Amniotic epithelial cell (primary cell): ENCODE results near the gene TMEM89.

Experiments
- DNase-seq: peaks from one replicate; pipeline ENCODE4 v3.0.0-alpha.2; 2010; ENCODE audit warnings: low read depth

The TMEM89 gene

DNA sequence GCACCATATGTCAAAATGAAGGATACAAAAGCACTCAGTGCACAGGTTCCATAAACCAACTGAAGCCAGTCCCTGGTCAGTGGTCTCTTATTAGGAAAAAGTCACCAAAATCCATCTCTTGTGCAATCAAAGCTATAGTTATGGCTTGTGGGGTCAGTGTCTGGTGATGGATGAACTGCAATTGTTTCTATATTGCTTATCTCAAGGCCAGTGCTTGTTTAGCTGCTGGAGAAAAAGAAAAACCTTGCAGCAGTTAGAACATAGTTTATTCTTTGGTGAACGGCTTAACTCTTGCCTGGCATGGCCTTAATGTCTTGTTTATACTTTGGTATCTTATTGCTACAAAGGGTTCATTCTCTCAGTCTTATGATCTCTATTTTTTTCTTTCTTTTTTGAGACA is 9.3 kb downstream of the TMEM89 start:
- peak; percentile 37 for DNase-seq

DNA sequence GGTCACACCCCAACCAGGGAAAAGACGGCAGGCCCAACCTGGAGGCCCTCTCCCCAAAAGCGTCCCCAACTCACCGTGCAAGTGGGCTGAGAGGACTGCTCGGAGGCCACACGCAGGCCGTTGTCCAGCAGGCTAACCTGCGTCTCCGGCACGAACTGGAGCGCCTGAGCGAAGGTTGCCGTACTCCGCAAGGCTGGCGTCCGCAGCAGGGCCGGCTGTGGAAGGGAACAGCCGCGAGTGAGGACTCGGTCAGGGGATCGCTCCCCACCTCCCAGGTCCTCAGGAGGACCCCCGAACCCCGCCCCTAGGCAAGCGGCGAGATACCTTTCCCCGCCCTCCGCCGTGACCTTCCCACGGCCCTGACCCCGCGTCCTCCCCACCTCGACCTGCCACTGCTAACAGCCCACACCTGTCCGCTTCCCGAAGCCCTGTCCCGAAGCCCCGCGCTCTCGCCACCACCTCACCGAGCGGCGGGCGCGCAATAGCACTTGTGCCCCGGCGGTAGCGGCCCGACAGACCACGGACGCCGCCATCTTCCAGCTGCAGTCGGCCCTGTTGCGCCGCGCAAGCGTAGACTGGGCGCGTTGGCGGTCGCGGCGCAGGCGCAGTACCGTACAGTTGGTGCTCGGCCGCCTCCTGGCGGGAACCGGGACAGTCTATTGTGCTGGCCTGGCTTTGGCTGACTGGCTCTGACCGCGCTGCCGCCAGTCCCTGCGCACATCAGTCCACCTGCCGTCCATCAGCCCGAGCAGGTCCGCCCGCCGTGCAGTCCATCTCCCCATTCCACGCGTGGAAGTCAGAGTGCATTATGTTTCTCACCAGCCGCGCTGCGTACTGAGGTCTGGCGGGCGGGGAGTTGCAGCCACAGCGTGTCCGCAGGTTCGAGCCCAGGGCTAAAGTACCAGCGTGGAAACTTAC is 12.2 kb downstream of the TMEM89 start, which contains the start of gene UQCRC1:
Gene UQCRC1, minus strand, starts transcription at position 559 of the 918 bp plus-strand sequence. Its CDS starts 26 bp downstream, at position 533.
- peak; percentile 84 for DNase-seq

GRCh38 chr3:48607519-48607918 is 14.1 kb downstream of the TMEM89 start:
- no peak for DNase-seq

GRCh38 chr3:48601622-48601994 is 20.0 kb downstream of the TMEM89 start:
- no peak for DNase-seq

DNA sequence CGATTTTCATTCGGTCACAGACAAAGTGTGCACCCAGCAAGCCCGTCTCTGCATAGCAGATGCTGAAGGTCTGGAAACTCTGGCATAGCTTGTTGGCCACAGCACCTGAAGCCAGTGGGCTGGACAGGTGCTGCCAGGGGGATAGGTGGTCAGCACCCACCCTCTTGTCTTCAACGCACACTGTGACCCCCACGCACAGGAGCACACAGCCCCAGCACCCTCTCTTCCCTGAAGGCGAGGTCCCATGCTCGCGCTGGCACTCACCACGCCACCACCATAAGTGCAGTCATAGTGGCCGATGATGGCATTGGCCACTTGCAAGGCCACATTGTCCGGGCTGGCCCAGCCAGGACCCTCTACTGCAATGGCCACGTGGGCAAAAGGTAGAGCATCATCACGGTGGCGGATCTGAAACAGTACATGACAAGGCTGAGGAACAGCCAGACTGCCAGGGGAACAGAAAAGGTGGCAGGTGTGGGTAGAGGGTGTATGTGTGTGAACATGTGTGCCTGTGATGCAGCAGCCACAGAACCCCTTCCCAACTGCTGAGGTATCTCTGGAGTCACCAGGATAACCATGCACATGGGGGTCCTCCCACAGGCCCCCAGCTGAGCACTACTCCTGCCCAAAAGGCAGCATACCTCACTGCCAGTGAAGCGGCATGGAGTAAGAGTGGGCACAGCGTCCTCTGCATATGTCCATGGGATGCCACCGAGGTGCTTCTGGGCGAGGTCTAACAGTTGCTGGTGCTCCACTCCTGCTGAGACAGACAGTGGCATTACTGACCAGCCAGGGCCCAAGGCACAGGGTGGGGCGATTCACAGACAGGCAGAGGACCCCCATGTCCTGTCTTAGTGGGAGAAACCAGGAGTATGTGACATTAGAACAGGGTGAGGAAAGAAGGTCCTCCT is 20.6 kb downstream of the TMEM89 start:
- no peak for DNase-seq

GRCh38 chr3:48599509-48600285 is 21.9 kb downstream of the TMEM89 start:
- DNase-seq: no peak

DNA sequence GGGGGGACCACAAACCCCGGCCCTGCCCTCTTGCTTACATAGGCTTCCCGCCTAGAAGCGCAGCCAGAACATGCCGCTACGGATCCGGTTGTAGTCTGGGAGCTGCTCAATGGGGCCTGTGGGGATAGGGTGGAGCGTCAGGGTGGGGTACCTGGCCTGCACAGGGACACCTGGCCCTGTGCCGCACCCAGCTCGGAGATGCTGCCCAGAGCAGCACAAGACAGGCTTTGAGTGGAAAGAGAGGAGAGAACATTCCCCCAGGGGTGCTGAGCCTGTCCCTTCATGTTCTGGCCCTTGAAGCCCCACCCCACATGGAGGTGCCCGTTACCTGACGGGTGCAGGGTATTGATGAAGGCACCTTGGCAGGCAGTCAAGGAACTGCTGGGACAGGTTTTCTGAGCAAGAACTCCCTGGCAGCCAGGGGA is 22.5 kb downstream of the TMEM89 start:
- DNase-seq: no peak

DNA sequence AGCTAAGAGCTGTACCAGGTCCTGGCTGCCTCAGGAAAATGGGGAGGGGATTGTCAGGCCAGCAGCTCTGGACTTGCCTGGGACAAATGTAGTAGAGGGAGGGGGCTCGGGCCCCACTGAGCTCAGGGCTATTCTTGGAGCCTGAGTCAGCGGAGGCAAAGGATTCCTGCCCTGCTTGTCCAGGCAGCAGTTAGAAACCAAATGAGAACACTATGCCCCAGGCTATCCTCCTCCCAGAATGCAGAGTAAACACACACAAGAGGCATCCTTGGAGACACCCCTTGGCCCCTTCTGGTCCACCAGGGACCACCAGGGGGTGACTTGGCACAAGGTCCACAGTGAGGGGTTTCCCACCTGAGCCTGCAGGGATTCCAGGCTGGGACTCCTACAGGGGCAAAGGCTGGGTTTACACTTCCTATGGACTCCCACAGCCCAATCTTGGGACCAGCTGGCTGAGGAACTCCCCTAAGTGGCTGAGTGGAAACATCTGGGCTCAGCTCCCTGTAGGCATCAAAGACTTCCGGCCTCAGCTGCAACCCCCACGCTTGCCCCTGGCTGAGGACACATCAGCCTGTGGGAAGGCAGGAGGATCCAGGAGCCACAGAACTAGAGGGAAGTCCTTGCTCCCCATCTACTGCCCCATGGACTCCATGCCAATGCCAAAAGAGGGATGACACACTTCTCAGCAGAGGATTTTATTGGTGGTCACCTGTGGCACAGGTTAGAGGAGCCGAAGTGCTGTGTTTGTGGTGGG is 23.1 kb downstream of the TMEM89 start:
- peak; percentile 49 for DNase-seq

- no peak for DNase-seq
Observed at GRCh38 chr3:48597408-48597800, 24.2 kb downstream of the TMEM89 start.

GRCh38 chr3:48596676-48597407 is 24.7 kb downstream of the TMEM89 start:
- DNase-seq: no peak

DNA sequence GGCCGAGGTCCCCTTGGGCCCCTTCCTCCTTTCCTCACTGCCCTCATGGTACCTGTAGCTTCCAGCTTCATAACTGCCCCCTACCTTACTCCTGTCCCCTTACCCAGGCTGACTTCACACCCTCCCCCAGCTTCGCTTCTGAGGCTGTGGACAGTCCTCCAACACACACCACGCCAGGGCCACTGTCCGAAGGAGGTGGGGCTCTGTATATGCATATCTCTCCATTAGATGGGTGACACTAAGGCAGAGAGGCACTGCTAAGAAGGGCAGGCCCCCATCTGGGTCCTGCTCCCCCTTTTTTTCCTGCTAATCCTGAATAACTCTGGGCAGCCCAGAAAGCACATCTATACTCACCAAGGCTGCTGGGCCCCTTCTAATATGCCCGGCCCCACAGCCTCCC is 25.4 kb downstream of the TMEM89 start:
- no peak for DNase-seq

GRCh38 chr3:48595526-48596121 is 25.9 kb downstream of the TMEM89 start:
- DNase-seq: peak; percentile 56

DNA sequence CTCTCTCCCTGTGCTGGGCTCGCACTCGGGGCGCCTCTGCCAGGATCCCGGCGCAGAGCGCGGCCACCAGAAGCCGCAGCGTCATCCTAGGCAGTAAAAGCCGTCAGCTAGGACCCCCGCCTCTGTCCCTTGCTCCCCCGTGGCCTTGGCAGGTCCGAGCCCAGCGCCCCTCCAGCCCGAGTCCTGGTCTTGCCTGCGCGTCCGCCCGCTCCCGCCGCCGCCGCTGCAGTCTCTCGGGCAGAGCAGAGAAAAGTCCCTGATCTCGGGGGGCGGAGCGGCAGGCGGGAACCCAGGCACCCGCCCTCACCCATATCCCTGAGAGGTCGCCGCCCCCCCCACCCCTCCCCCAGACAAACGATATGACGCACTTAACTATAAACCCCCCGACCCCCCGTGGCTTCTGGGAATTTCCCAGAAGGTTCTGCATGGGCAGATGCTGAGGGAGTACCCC is 26.5 kb downstream of the TMEM89 start, which contains the start of gene COL7A1:
Gene COL7A1, minus strand, starts transcription at position 255 of the 451 bp plus-strand sequence. Its CDS starts 170 bp downstream, at position 85.
- no peak for DNase-seq

DNA sequence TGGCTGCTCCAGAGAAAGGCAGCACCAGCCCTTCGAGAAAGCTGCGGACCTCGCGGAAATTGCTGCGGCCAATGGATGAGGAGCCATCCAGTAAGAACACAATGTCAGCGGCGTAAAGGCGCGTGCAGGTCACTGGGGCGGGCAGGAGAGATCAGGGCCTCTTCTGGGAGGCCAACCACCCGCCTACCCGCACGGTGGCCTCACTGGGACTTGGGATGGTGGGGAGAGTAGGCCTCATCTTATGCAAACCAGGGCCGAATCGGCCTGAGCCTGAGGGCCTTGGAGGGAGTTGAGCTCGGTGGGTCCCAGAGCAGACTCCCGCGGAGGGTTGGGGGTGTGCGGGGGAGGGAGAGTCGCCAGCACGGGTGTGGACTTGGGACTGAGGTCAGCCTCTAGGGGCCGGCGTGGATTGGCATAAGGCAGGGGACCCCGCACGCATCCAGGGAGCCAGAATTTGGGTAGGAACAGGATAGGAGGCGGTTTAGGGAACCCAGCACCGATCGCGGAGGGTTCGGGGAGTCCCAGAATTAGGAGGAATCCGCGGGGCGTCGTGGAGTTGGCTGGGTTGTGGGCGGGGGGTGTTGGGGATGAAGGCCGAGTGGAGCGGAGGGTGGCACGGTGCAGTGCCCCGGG is 27.0 kb downstream of the TMEM89 start:
- no peak for DNase-seq

DNA sequence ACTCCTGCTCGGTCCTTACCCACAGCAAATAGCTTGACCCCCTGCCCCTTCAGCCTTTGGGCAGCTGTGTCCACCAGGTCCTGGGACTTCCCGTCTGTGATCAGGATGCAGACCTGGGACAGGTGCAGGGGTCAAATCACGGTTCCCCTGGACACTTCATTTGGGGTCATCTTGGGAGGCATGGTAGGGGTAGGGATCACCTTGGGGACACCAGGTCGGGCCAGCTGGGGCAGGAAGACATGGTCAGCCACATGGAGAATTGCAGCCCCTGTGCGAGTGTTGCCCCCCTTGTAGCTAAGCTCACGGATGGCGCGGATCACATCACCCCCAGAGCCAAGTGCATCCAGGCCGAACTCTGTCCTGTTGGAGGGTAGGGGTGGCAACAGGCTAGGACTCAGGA is 28.2 kb downstream of the TMEM89 start:
- no peak for DNase-seq

- no peak for DNase-seq
Observed at GRCh38 chr3:48592519-48593087, 29.0 kb downstream of the TMEM89 start.

- DNase-seq: no peak
Observed at GRCh38 chr3:48591886-48592518, 29.6 kb downstream of the TMEM89 start.

DNA sequence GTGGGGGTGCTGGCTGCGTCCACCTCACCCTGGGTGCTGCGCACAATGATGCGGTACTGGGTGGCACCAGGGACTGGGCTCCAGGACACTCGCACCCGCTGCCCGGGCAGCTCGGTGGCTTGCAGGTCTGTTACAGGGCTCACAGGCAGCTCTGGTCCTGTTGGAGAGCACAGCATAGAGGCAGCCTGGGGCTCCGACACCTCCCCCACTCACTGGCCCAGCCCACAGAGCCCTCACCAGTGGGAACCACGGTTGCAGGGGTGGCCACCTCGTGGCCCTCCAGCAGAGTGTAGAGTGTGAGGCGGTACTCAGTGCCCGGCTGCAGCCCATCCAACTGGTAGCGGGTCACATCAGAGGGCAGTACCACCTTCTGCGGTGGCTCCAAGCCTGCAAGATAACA is 30.1 kb downstream of the TMEM89 start:
- DNase-seq: no peak

- DNase-seq: no peak
Observed at GRCh38 chr3:48588230-48588629, 33.3 kb downstream of the TMEM89 start.
